Measurements from ENCODE around the gene ZNF346. TPM values are rescaled to one million over a fixed set of nuclear protein-coding genes. Genes with fewer than 3 reads are reported as not detected.

ZNF346 gene
- total RNA-seq, 3 donors from 2014 or later (not counting 1 experiment from before 2014, with no cell fraction given), result 20.2 to 27.9 (median 21.6) TPM

GRCh38 chr5:177049285-177049684 is 26.8 kb downstream of the ZNF346 start:
- Mint-ChIP-seq H3K4me3 (no peak overlapping the region), H3K36me3 (no peaks in the 10 kb centered on the region), H3K27me3 (ENCODE audit: low read depth in 2 of 2) (no peaks in the 10 kb centered on the region), H3K4me1 (no peaks in the 10 kb centered on the region), H3K9me3 (no peaks in the 10 kb centered on the region), H3K27ac (no peak overlapping the region)
- peaks cover 37% of the 10 kb centered on the region for H3K36me3 ChIP-seq (ENCODE audit: control insufficient read depth, insufficient read depth, low read length)
- H3K9me3 ChIP-seq (ENCODE audit: control insufficient read depth, insufficient read depth, low read length), result no peaks in the 10 kb centered on the region
- no peak for ATAC-seq
- H3K4me3 ChIP-seq (ENCODE audit: low read length), result no peak overlapping the region
- H3K27me3 ChIP-seq (ENCODE audit: control insufficient read depth, insufficient read depth, low read length), result no peaks in the 10 kb centered on the region
- peak in 1 of 2 donors; percentile 17 for DNase-seq
- H3K27ac ChIP-seq (ENCODE audit: low read length), result no peak overlapping the region
- intact Hi-C loops (cut with micrococcal nuclease), result no loop called here
- TF ChIP-seq CTCF (IDR thresholded peaks at IDR 0.05), result no peak
- H3K4me1 ChIP-seq (ENCODE audit: control insufficient read depth, insufficient read depth, low read length), result no peaks in the 10 kb centered on the region
- 96% methylated on average over 5 of the region's 5 CpGs for WGBS (ENCODE audit: insufficient coverage)

- no peaks in the 10 kb centered on the region for H3K4me1 ChIP-seq (ENCODE audit: control insufficient read depth, insufficient read depth, low read length)
- no peaks in the 10 kb centered on the region for H3K9me3 ChIP-seq (ENCODE audit: control insufficient read depth, insufficient read depth, low read length)
- Mint-ChIP-seq H3K27me3 (ENCODE audit: low read depth in 2 of 2) (no peaks in the 10 kb centered on the region), H3K27ac (no peak overlapping the region), H3K4me3 (no peak overlapping the region), H3K9me3 (no peaks in the 10 kb centered on the region), H3K4me1 (no peaks in the 10 kb centered on the region), H3K36me3 (no peaks in the 10 kb centered on the region)
- no peak overlapping the region for H3K27ac ChIP-seq (ENCODE audit: low read length)
- WGBS (ENCODE audit: insufficient coverage), result over 99% methylated on average over 9 of the region's 12 CpGs
- H3K36me3 ChIP-seq (ENCODE audit: control insufficient read depth, insufficient read depth, low read length), result peaks cover 29% of the 10 kb centered on the region
- no peak for TF ChIP-seq CTCF (IDR thresholded peaks at IDR 0.05)
- no peak for ATAC-seq
- no peaks in the 10 kb centered on the region for H3K27me3 ChIP-seq (ENCODE audit: control insufficient read depth, insufficient read depth, low read length)
- no peak for DNase-seq
- intact Hi-C loops (cut with micrococcal nuclease), result no loop called here
- H3K4me3 ChIP-seq (ENCODE audit: low read length), result no peak overlapping the region
Measured at GRCh38 chr5:177064500-177065277, 42.2 kb downstream of the ZNF346 start.

- no peaks in the 10 kb centered on the region for H3K27me3 Mint-ChIP-seq (ENCODE audit: low read depth in 2 of 2)
- Histone ChIP-seq H3K9me3 (ENCODE audit: control insufficient read depth, insufficient read depth, low read length) (no peaks in the 10 kb centered on the region), H3K4me1 (ENCODE audit: control insufficient read depth, insufficient read depth, low read length) (no peaks in the 10 kb centered on the region), H3K4me3 (ENCODE audit: low read length) (no peak overlapping the region), H3K27ac (ENCODE audit: low read length) (no peak overlapping the region), H3K27me3 (ENCODE audit: control insufficient read depth, insufficient read depth, low read length) (no peaks in the 10 kb centered on the region), H3K36me3 (ENCODE audit: control insufficient read depth, insufficient read depth, low read length) (peaks cover 29% of the 10 kb centered on the region)
- no peaks in the 10 kb centered on the region for H3K36me3 Mint-ChIP-seq
- no peak for TF ChIP-seq CTCF (IDR thresholded peaks at IDR 0.05)
- WGBS (ENCODE audit: insufficient coverage), result 97% methylated on average over 5 of the region's 6 CpGs
- intact Hi-C loops (cut with micrococcal nuclease), result no loop called here
- H3K9me3 Mint-ChIP-seq, result no peaks in the 10 kb centered on the region
- no peaks in the 10 kb centered on the region for H3K4me1 Mint-ChIP-seq
- H3K4me3 Mint-ChIP-seq, result no peak overlapping the region
- DNase-seq (no peak), ATAC-seq (no peak)
- H3K27ac Mint-ChIP-seq, result no peak overlapping the region
Measured at GRCh38 chr5:177065491-177065890, 43.0 kb downstream of the ZNF346 start.

- Histone ChIP-seq H3K27me3 (ENCODE audit: control insufficient read depth, insufficient read depth, low read length) (no peaks in the 10 kb centered on the region), H3K36me3 (ENCODE audit: control insufficient read depth, insufficient read depth, low read length) (peaks cover 29% of the 10 kb centered on the region), H3K9me3 (ENCODE audit: control insufficient read depth, insufficient read depth, low read length) (no peaks in the 10 kb centered on the region), H3K4me1 (ENCODE audit: control insufficient read depth, insufficient read depth, low read length) (no peaks in the 10 kb centered on the region), H3K4me3 (ENCODE audit: low read length) (no peak overlapping the region), H3K27ac (ENCODE audit: low read length) (no peak overlapping the region)
- H3K4me3 Mint-ChIP-seq, result no peak overlapping the region
- TF ChIP-seq CTCF (IDR thresholded peaks at IDR 0.05), result no peak
- H3K4me1 Mint-ChIP-seq, result no peaks in the 10 kb centered on the region
- H3K9me3 Mint-ChIP-seq, result no peaks in the 10 kb centered on the region
- intact Hi-C loops (cut with micrococcal nuclease), result no loop called here
- no peak overlapping the region for H3K27ac Mint-ChIP-seq
- H3K36me3 Mint-ChIP-seq, result no peaks in the 10 kb centered on the region
- no peak for DNase-seq
- no peaks in the 10 kb centered on the region for H3K27me3 Mint-ChIP-seq (ENCODE audit: low read depth in 2 of 2)
- ATAC-seq, result no peak
- 97% methylated on average over 2 of the region's 2 CpGs for WGBS (ENCODE audit: insufficient coverage)
Measured at GRCh38 chr5:177066224-177066623, 43.7 kb downstream of the ZNF346 start.

Measured in natural killer cell (primary cell).